ENCODE results near the gene PGAM2. TPM values are rescaled to one million over a fixed set of nuclear protein-coding genes. Genes with fewer than 3 reads are reported as not detected.
"Not testable (repeated sequence)": the region's sequence is repeated elsewhere in the genome, so short reads cannot be mapped to it uniquely, and the experiment has no call there.

PGAM2 gene
- total RNA-seq, 1 donor = not detected

DNA sequence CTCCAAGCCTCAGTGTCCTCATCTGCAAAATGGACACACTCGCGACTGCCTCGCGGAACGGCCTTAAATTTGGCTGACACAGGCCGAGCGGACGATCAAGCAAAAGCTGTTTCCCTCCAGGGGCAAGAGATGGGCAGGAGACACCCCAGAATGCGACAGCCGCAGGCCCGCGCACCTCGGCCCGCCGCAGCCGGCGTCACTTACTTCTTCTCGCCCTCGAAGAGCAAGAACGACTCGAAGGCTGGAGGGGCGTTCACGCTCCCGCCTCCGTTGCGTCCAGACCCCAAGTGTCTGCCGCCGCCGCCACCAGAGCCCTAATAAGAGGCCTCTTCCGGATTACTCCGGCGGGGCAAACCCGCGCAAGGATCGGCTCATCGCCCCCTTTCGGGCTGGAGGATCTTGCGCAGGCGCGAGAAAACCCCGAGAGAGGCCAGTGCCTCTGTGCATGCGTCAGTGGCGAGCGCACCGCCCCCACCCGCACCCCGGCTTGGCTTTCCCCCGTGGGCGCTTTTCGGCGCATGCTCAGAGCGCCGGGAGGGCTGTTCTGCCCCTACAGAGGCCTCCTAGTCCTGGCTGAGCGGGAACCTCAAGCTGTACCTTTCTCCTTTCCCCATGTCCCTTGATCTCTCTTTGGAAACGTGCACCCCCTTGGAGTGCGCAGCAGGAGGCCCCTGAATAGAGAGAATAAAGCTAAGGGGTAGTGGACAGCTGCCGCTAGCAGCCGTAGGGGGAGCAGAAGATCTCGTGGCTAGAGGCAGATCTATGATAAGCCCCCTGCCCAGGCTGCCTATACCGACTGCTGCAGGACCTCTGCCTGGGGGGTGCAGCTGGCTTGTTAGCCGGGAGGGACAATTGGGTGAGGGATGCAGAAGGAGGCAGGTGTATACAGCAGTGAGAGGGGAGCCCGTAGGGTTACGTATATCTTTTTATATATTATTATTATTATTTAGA is 46.2 kb downstream of the PGAM2 start:
- peak; percentile 96 for DNase-seq (ENCODE audit: low read depth)
- TF ChIP-seq CTCF (IDR thresholded peaks at IDR 0.05; ENCODE audit: insufficient read depth, low read length) = peak; percentile 56
- H3K4me3 ChIP-seq (ENCODE audit: low read depth, low read length) = peak overlapping the region; percentile 81

- not testable (repeated sequence) for DNase-seq (ENCODE audit: low read depth)
Measured at GRCh38 chr7:44015090-44015489, 50.3 kb downstream of the PGAM2 start.

More at GRCh38 chr7:44015090-44015489, 50.3 kb downstream of the PGAM2 start:
- not testable (repeated sequence) for H3K4me3 ChIP-seq (ENCODE audit: low read depth, low read length)

Other genes with a start within 250 kb of the PGAM2 start
- 82.1 and 137 TPM in 2 replicates for gene MRPS24, start 196.1 kb downstream of the PGAM2 start, total RNA-seq (ENCODE audit: low replicate concordance)
- gene URGCP, start 159.0 kb downstream of the PGAM2 start, total RNA-seq (ENCODE audit: low replicate concordance) = 10.1 and 24.7 TPM in 2 replicates
- 12.0 and 32.3 TPM in 2 replicates for gene UBE2D4, start 139.1 kb downstream of the PGAM2 start, total RNA-seq (ENCODE audit: low replicate concordance)
- not detected in 2 replicates for gene SPDYE1, start 67.7 kb downstream of the PGAM2 start, total RNA-seq (ENCODE audit: low replicate concordance)
- gene DBNL, start 20.9 kb downstream of the PGAM2 start, total RNA-seq (ENCODE audit: low replicate concordance) = 73.0 and 110 TPM in 2 replicates
- gene POLM, start 17.0 kb upstream of the PGAM2 start, total RNA-seq (ENCODE audit: low replicate concordance) = 18.1 and 59.9 TPM in 2 replicates
- gene AEBP1, start 38.8 kb upstream of the PGAM2 start, total RNA-seq (ENCODE audit: low replicate concordance) = 168 and 234 TPM in 2 replicates
- 66.6 and 87.9 TPM in 2 replicates for gene POLD2, start 58.0 kb upstream of the PGAM2 start, total RNA-seq (ENCODE audit: low replicate concordance)
- not detected in 2 replicates for gene MYL7, start 75.8 kb upstream of the PGAM2 start, total RNA-seq (ENCODE audit: low replicate concordance)
- 0.36 TPM in 1 of 2 replicates, not detected in the other for gene GCK, start 123.9 kb upstream of the PGAM2 start, total RNA-seq (ENCODE audit: low replicate concordance)
- gene YKT6, start 135.4 kb upstream of the PGAM2 start, total RNA-seq (ENCODE audit: low replicate concordance) = 72.0 and 99.4 TPM in 2 replicates

Data from fibroblast of the aortic adventitia (primary cell).